Inferior parietal cortex (tissue), 1 donor: ENCODE results near the gene CCDC6.
"Not testable (repeated sequence)": the region's sequence is repeated elsewhere in the genome, so short reads cannot be mapped to it uniquely, and the experiment has no call there.

ENCODE experiments used
- DNase-seq: peaks from one replicate; pipeline ENCODE4 v3.0.0-alpha.2; 2016; ENCODE audit errors: extremely low spot score

The CCDC6 gene

GRCh38 chr10:59880971-59881510 lies 25.3 kb downstream of the CCDC6 start:
- DNase-seq = no peak

- DNase-seq = no peak
Measured at GRCh38 chr10:59880019-59880717, 26.2 kb downstream of the CCDC6 start.

GRCh38 chr10:59879363-59879913 lies 26.9 kb downstream of the CCDC6 start:
- DNase-seq = no peak

GRCh38 chr10:59878915-59879314 lies 27.4 kb downstream of the CCDC6 start:
- no peak for DNase-seq

- DNase-seq = no peak
Measured at GRCh38 chr10:59878289-59878688, 28.1 kb downstream of the CCDC6 start.

- DNase-seq = no peak
Measured at GRCh38 chr10:59877191-59877671, 29.1 kb downstream of the CCDC6 start.

- no peak for DNase-seq
Measured at GRCh38 chr10:59876695-59877094, 29.7 kb downstream of the CCDC6 start.

- DNase-seq = not testable (repeated sequence)
Measured at GRCh38 chr10:59876208-59876607, 30.1 kb downstream of the CCDC6 start.

GRCh38 chr10:59873896-59874295 lies 32.5 kb downstream of the CCDC6 start:
- no peak for DNase-seq

GRCh38 chr10:59872892-59873463 lies 33.4 kb downstream of the CCDC6 start:
- no peak for DNase-seq

- no peak for DNase-seq
Measured at GRCh38 chr10:59870152-59870551, 36.2 kb downstream of the CCDC6 start.

- DNase-seq = no peak
Measured at GRCh38 chr10:59869594-59869940, 36.8 kb downstream of the CCDC6 start.

- DNase-seq = no peak
Measured at GRCh38 chr10:59868696-59869593, 37.4 kb downstream of the CCDC6 start.

- DNase-seq = no peak
Measured at GRCh38 chr10:59867590-59867989, 38.8 kb downstream of the CCDC6 start.

- DNase-seq = no peak
Measured at GRCh38 chr10:59865101-59865500, 41.3 kb downstream of the CCDC6 start.

- no peak for DNase-seq
Measured at GRCh38 chr10:59864141-59864962, 42.0 kb downstream of the CCDC6 start.

GRCh38 chr10:59859570-59859969 lies 46.8 kb downstream of the CCDC6 start:
- no peak for DNase-seq

- DNase-seq = no peak
Measured at GRCh38 chr10:59857921-59858320, 48.4 kb downstream of the CCDC6 start.

GRCh38 chr10:59857049-59857448 lies 49.3 kb downstream of the CCDC6 start:
- no peak for DNase-seq

- no peak for DNase-seq
Measured at GRCh38 chr10:59856104-59856503, 50.3 kb downstream of the CCDC6 start.

GRCh38 chr10:59854571-59854970 lies 51.8 kb downstream of the CCDC6 start:
- no peak for DNase-seq
